Gastrocnemius medialis (tissue), 4 donors: ENCODE data around the gene HIC1.

Experiments
- POLR2A ChIP-seq, 2 donors: fragments of 450-650 bp; IDR thresholded peaks; one replicate each; pipeline ENCODE4 v1.6.1; 2017; ENCODE audit warnings: antibody characterized with exemption in 2 of 2, mild to moderate bottlenecking in 2 of 2, moderate library complexity in 2 of 2
- TF ChIP-seq, protein P1 (sequence below), 5 experiments: fragments of 450-650 bp in 3 of 5; fragments of 200-600 bp in 2 of 5; sonication (generic) in 2 of 5; IDR thresholded peaks in 4 of 5; conservative IDR thresholded peaks in 1 of 5; 1 replicate in 4 of 5; 2 replicates in 1 of 5; pipeline ENCODE4 v1.5.1; 2016 to 2019; ENCODE audit warnings: antibody characterized with exemption in 5 of 5, mild to moderate bottlenecking in 3 of 5, moderate library complexity in 3 of 5

DNA sequence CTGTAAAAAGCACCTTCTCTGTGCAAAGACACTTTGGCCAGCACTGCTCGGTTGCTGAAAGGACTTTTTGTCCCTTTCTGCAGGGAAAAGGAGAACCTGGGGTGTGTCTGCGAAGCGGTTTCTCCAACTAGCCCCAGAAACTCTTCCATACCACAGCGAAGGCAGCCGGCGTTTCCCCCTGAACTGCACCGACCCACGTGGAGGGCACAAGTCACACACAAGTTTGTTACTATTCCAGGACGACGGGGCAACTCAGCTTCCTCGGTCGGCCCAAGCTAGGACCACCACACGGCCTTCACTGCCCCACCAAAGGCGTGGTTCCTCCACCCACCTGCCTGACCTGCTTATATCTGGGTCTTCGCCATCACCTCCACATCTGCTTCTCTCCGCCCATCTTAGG lies 31.6 kb upstream of the HIC1 start:
- TF ChIP-seq, protein P1, sequence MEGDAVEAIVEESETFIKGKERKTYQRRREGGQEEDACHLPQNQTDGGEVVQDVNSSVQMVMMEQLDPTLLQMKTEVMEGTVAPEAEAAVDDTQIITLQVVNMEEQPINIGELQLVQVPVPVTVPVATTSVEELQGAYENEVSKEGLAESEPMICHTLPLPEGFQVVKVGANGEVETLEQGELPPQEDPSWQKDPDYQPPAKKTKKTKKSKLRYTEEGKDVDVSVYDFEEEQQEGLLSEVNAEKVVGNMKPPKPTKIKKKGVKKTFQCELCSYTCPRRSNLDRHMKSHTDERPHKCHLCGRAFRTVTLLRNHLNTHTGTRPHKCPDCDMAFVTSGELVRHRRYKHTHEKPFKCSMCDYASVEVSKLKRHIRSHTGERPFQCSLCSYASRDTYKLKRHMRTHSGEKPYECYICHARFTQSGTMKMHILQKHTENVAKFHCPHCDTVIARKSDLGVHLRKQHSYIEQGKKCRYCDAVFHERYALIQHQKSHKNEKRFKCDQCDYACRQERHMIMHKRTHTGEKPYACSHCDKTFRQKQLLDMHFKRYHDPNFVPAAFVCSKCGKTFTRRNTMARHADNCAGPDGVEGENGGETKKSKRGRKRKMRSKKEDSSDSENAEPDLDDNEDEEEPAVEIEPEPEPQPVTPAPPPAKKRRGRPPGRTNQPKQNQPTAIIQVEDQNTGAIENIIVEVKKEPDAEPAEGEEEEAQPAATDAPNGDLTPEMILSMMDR (IDR thresholded peaks at IDR 0.05 in 4 of 5, conservative IDR thresholded peaks at IDR 0.05 in 1 of 5): no peak
- no peak for TF ChIP-seq POLR2A (IDR thresholded peaks at IDR 0.05)
